GM18873 (cell line): Measurements from ENCODE around the gene FAM241B.

Experiments used
- ATAC-seq: cut with Tn5 transposase; IDR thresholded peaks from one replicate; pipeline ENCODE4 v1.9.1; 2021; ENCODE audit warnings: mild to moderate bottlenecking, moderate library complexity, moderate number of reproducible peaks; ENCODE audit not compliant: unreplicated experiment, low FRiP score

The FAM241B gene

DNA sequence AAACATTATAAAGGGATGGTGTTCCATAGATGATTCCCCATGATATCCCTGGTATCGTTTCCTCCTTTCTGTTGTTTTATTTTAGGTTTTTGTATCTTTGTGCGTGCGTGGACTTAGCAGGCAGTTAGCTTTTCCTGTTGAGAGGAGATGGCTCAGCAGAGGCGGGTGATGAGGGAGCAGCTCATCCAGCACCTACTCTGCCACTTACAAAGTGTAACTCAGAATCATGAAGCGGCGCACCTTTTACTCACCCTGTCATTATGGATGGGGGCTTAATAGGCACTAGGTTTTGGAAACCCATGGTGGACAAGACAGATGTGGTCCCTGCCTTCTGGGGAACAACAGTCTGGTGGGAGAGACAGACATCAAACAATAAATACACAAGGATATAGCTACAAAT, 17.1 kb downstream of the FAM241B start:
- ATAC-seq, result no peak

DNA sequence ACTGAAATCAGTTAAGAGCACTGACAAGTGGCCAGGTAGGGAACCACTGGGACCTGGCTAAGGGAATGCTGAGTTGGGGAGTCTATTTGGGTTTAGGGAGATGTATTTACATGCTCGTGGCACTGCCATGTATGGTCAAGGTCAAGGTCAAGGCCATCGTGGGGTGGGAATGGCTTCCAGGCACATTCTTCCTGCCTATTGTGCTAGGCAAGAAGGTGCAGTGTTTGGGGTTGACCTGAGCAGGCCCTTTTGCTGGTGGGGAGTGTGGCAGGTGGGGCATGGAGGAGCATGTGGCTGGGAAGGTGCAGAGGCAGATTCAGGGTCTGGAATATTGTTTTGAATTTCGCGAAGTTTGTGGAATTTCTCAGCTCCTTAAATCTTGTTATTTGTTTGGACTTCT, 17.8 kb downstream of the FAM241B start:
- ATAC-seq, result no peak

DNA sequence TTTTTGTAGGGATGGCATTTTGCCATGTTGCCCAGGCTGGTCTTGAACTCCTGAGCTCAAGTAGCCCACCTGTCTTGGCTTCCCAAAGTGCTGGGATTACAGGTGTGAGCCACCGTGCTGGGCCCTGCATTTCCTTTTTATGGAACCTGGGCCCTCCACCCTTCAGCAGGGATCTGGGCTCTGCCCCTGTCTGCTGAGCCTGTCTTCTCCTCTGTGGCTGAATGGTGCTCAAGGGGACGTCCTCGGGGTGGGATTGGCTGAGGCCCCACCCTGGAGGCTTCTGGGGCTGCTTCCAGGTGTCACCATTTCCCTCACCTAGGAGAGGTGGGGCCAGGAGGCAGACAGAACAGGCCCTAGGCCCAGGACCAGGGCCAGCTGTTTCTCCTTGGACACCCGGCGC, 18.4 kb downstream of the FAM241B start:
- no peak for ATAC-seq

DNA sequence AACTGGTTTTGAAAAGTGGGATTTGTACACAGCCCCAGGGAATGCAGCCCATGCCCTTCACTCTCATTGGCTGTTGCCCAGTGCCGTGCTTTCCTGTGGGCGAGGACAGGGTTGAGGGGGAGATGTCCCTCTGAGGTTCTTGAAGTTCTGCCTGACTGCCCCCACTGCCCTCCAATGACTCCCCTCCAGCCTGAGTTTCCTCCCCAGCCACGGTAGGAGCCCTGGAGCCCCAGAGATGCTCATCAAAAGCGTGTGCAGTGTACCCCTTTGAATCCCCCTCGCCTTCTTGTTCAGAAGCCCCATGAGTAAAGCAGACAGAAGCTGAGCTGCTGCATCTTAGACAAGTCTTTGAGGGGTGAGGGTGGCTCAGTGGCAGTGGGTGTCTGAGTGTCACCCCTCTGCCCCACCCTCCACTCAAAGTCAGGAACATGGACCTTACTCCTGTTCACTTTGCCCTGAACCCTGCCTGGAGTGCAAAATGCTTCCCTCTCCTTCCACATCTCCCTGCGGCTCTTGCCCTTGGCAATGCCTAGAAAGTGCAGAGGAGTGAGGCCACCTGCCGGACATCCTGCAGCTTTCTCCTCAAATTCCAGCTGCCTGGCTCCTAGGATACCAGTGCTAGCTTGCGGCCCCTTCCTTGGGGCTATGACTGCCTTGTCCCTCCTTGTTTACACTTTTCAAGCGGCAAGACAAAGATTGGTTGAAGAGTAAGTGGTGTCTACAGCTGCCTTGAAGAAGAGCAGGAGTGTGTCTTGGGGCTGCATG, 19.9 kb downstream of the FAM241B start:
- ATAC-seq, result no peak

DNA sequence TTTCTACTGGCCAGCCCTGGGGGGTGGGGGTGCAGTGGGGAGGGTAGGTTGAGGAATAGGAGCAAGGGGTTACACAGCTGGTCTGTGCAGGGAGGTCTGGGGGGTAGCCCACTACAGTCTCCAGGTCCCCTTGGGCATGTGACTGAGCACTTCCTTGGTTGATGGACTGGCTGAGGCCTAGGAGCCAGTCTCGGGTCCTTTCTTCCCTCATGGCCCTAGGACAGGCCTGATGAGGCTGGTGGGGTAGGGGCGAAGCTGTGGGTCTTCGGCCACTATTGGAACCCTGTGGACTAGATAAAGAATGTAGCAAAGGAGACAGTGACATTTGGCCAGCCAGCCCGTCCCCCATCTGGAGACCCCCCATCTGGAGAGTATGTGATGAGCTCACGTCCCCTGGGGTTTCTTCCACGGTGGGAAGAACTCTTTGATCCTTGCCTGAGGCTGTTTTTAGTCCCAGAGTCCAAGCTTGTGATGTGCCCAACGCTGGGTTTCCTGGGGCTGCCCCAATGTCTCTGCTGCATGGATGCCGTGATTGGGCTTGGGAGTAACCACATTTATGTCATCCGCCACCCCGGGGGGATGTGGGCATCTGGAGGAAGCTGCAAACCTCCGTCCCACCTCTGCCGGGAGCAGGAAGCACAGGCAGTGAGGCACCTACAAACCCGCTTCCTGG, 20.7 kb downstream of the FAM241B start:
- no peak for ATAC-seq

DNA sequence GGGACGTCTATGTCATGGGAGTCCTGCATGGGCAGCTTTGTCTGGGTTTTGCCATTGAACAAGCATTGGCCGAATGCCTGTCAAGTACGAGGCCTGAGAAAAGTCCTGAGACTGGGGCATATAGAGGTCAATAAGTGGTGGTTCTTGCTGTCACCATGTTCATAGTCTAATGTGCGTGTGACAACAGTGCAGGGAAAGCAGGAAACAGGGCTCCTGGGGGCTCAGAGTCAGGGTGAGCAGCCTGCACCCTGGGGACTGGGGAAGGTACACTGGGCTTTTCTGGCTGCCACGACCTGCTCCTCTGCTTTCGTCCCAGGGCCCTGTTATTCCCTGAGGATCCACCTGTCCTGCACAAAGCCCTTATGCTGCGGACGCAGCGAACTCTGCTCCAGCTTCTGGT, 21.3 kb downstream of the FAM241B start:
- no peak for ATAC-seq

DNA sequence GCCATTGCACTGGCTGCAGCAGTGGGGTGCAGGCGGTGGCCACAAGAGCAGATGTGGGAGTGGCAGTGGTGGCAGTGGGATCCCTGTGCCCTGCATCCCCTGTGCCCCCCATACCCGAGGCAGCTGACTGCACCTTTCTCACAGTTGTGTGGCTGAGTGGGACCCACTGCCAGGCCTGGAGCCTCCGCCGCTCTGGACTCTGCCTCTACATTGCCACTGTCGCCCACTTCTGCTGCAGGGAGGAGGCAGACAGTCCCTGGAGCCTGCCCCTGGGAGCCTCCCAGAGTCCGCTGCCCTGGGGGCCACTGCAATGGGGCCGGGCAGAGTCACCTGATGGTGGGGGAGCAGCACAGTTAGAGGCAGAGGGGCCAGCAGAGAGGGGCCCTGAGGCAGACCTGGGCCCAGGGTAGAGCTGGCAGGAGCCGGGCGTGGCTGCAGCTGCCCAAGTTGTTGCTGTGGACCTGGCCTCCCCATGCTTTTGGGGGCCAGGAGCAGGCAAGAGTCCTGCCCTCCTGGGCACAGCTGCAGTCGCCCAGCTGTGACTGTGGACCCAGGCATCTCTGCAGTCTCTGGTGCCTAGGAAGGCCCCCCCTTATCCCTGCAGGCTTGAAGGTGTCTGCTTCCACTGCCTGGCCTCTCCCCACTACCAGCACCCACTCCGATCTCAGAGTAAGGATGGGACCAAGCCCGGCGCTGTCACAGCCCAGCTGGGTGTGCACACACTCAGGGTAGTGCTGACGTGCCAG, 22.2 kb downstream of the FAM241B start:
- ATAC-seq, result no peak

DNA sequence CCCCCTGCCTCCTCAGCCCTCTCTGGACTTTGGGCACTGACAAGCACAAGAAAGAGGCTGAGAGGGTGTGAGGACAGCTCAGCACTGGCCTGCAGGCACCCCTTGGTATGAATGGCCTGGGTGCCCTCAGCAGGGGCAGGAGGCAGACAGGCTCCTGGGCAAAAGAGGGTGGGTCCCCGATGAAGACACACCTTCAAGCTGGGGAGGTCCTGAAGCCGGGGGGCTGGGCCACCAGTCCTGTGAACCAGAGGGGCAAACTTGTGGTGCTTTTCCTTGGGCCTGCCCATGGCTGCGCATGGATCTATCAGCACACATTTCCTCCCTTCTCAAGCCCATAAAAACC, 22.8 kb downstream of the FAM241B start:
- no peak for ATAC-seq

DNA sequence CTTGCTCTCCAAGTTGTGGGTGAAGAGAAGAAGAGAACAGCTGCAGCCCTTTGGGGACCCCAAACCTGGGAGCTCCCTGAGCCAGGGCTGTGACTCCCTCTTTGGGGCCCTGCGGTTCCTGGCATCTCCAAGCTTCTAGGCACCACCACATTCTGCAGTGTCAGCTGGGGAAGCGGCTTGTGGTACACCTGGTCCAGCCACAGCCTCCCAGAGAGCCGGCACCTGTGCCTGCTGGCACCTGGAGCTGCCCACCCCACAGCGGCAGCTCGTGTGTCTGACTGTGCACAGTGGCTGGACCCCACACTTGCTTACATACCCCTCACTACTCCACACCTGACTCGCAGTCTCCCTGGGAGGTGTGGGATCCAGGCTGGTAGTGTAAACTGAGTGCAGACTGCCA, 23.5 kb downstream of the FAM241B start:
- ATAC-seq, result no peak

DNA sequence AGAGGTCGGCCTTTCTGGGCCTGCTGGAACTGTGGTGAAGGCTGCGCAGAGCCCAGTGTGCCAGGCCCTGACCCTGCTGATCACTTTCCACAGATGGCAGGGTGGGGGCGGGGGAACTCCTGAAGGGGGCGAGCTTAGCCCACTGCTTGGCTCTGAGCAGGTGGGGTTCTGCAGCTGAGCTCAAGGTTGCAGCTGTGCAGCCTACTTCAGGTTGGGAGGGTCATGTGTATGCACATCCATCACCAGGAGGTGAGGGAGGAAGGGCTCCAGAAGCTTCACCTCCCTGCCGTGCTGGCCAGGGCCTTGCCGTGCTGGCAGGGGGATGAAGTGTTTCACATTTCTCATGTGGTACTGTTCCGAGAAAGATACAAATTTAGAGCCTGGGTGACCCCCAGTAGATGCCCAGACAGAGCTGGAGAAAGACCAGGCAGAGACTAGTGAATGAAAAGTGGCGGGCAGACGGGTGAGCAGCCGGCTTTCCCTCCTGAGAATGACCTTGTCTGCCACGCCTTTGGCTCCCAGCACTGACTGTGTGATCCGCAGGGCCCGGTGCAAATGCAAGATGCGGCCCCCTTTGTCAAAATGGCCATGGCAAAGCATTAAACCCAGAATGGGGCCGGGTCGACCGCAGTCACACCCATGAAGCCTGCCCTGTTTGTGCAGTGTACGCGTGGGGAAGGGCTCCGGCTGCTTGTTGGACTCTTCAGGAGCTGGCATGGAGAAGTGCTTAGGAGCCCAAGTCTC, 25.2 kb downstream of the FAM241B start:
- no peak for ATAC-seq

DNA sequence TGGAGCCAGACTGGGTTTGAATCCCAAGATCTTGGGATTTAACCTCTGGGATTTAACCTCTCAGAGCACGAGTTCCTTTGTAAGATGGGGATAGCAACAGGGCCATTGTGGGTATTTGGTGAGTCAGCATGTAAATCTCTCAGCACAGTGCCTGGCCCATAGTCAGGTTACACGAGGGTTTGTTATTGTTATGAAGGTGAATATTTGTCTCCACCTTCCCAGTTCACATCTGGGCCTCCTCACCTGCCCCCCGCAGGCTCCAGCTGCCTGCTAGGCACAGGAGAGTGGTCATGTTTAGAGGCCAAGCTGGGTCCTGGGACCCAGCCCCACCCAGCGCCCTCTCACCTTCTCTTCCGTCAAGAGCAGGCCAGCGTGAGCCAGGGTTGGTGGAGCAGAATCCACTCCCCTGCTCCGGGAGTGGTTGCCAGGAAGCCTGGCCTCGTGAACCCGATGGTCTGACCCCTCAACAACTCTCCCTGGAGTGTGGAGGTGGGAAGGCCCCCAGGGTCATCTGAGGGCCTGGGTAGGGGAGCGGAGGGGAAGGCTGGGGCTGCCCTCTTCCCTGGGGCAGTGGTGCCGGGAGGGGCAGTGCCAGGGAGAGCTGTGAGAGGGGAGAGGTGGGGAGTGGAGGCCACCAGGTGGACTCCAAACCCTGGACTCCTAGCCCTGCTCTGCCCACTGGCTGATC, 26.0 kb downstream of the FAM241B start:
- ATAC-seq, result no peak

DNA sequence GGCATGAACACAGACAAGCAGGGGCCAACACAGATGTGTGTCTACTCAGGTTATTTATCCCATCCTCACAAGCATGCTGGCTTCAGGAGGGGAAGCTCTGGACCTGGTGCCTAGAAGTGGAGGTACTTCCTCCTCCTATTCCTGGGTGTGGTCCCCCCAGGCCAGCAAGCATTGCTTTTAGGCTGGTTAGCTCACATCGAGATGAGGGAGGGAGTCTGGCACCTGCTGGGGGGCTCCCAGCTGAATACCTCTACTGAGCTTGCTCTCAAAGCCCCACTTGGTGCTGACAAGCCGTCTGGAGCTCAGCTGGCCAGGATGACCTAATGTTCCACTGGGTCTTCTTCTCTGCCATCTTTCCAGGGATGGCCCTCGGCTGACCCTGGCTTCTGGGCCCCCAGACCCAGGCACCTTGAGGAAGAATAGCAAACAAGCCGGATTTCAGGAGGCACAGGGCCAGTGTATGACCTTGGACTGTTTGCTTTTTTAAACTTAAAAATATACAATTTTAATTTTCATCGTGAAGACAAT, 26.8 kb downstream of the FAM241B start:
- no peak for ATAC-seq

DNA sequence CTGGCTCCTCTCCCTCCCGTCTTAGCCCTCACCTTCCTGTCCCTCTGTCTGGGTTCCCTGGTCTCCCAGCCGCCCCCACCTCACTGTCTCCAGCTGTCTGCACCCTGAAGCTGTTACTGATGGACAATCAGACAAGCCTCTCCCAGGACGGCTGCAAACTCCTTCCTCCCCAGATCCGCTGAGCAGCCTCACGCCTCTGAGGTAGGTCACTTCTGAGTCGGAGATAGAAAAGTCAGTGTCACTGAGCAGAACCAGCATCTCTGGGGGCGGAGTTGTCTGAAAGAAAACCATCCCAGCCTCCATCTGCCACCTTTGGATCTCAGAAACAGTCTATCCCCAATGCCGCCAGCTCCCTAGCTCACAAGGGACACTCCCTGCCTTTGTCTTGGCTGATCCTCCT, 27.4 kb downstream of the FAM241B start:
- ATAC-seq, result no peak

DNA sequence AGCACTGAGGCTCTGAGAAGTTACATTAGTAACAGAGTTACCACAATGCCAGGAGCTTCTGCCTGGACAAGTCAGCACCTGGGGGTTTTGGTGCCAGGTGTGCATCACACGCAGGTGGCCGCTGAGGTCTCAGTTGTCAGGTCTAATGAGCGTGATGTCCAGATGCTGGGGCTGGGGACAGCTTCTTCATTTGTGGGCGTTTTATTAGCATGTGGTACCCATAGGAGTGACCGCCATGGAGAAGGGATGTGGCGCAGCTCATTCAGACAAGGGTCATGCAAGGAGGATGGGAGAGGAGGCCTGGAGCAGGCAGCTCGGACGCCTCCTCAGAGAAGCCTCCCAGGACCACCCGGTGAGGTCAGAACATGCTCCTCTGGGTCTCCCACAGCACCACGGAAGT, 27.8 kb downstream of the FAM241B start:
- no peak for ATAC-seq

DNA sequence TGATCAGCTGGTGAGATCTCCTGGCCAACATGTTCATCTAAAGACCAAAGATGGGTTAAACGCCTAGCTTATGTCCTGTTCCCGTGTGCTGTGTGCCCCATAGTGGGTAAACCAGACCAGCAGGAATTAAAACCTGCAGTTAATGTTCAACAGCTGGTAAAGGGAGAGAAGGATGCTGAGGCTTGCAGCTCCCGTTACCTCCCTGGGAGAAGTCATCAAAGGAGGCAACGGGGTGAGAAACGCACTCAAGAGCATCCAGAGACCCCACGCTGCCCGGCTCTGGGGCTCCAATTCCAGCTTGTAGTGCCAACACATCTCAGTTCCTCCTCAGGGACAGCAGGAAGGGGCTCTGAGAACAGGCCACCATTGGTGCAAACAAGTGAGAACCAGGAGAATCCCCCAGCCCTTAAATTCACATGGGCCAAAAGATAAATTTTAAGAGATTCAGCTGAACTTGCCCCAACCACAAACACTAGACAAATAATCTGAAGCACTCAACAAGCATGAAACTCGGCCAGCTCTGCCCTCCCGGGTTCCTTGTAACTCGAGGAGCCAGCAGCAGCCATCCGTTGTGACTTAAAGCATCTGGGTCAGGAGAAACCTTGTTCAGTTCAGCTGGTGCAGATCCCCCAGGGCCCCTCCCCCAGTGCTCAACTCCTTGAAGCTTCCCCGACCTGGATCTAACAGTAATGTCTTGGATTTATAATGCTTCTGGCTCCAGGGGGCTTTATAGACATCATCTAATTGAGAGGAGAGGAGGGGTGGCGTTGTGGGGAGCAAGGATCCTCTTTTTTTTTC, 29.4 kb downstream of the FAM241B start:
- ATAC-seq, result no peak

DNA sequence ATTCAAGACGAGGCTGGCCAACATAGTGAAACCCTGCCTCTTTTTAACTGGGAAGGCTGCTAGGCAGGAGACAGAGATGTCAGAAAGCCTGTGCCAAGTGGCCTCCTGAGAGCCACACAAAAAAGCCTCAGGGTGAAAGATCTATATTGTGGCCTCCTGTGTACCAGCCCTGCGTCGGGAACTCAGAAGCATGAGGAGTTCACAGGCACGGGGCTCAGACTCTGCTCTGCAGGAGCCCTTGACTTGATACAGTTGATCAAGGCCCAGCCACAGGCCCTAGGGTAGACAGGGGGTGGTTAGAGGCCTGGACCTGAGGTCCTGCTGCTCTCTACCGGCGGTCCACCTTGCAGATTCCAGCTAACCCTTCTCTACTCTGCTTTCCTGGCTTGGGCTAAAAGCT, 30.2 kb downstream of the FAM241B start:
- no peak for ATAC-seq

DNA sequence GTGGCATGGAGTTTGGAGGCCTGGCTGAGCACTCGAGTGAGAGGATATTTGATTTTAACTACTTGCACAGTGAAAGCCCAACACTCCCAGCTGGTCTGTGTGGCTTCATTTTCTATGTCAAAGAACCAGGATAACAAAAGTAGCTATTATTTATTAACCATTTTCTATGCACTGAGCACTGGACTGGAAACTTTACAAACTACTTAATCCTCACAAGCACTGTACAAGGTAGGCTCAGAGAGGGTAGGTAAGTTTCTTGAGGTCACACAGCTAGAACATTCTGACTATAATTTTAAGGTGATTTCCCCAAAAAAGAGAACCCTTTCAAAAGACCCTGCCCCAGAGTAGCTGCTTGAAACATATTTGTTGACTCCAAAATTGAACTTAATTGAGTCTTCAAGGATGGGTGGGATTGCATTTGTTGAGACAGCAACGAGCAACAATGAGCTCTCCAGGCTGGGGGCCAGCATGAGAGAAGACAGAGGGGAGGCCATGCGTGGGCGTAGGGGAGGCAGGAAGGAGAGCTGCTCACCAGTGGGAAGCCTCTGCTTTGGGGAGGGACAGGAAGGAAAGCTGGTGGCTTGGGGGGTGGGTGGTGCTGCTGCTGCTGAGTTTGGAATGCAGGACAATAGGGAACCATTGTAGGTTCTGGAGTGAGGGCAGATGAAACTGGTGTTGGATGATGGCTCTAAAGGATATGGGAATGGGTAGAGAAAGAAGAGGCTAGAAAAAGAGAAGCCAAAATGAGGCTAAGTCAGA, 31.5 kb downstream of the FAM241B start:
- ATAC-seq, result no peak

DNA sequence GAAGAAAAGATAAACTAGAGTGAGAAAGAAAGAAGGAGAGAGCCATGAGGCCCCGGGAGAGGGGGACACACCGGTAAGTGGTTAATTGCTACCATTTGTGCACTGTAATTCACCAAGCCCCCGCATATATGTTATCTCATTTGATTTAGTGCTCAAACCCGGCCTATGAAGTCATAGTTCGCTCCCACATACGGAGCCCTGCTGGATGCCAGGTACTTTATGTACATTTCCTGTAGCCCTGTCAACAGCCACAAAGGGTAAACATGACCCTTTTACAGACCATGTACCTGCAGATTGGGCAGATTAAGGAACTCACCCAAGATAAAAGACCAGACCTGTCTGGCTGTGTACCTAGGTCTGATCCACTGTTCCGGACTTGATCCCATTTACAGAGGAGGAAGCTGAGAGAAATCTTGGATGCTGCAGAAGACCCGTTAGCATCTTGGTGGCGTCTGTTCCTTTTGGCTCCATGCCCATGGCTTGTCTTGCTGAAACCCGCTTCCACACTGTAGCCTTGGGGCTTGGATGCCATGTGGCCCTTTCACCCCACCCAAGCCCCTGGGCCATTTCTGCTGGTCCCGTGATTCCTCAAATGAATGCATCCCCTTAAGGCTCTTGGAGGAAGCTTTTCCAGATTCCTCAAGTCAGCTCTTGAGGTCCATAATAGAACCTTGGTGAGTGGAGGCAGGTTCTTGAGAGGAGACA, 32.3 kb downstream of the FAM241B start:
- ATAC-seq, result no peak
